Trophoblast cell (in vitro differentiated cells and primary cell): ENCODE data around the gene TXNDC5.

Source experiments
- DNase-seq, 2 donors: peaks; one replicate each; pipeline ENCODE4 v3.0.0-alpha.2; 2016
- H2AFZ ChIP-seq: 2 replicates; pipeline ENCODE4 v1.6.1; 2013; ENCODE audit warnings: low read length, moderate library complexity, mild to moderate bottlenecking; ENCODE audit not compliant: insufficient read depth, poor library complexity
- H2AK5ac ChIP-seq: 2 replicates; pipeline ENCODE4 v1.6.1; 2013; ENCODE audit warnings: mild to moderate bottlenecking, low read length
- H2BK120ac ChIP-seq: 2 replicates; pipeline ENCODE4 v1.6.1; 2013; ENCODE audit warnings: low read length, mild to moderate bottlenecking, moderate library complexity; ENCODE audit not compliant: insufficient read depth, poor library complexity
- H2BK12ac ChIP-seq: 2 replicates; pipeline ENCODE4 v1.6.1; 2013; ENCODE audit warnings: mild to moderate bottlenecking, low read length, moderate library complexity
- H2BK5ac ChIP-seq: 2 replicates; pipeline ENCODE4 v1.6.1; 2013; ENCODE audit warnings: low read length, low read depth, moderate library complexity, mild to moderate bottlenecking; ENCODE audit not compliant: poor library complexity
- H3K14ac ChIP-seq: 2 replicates; pipeline ENCODE4 v1.6.1; 2013; ENCODE audit warnings: mild to moderate bottlenecking, low read length
- H3K18ac ChIP-seq: 2 replicates; pipeline ENCODE4 v1.6.1; 2013; ENCODE audit warnings: mild to moderate bottlenecking, low read length
- H3K23ac ChIP-seq: 2 replicates; pipeline ENCODE4 v1.6.1; 2013; ENCODE audit warnings: low read length
- H3K27ac ChIP-seq: 2 replicates; pipeline ENCODE4 v1.5.1; 2013; ENCODE audit warnings: low read depth, mild to moderate bottlenecking, inconsistent platforms, low read length, moderate library complexity
- H3K27me3 ChIP-seq: 2 replicates; pipeline ENCODE4 v1.6.1; 2013; ENCODE audit warnings: inconsistent platforms, mild to moderate bottlenecking, low read length, moderate library complexity; ENCODE audit not compliant: insufficient read depth
- H3K36me3 ChIP-seq, 2 experiments: 1 replicate in 1 of 2; 2 replicates in 1 of 2; pipeline ENCODE4 v1.6.1; 2013; ENCODE audit warnings: low read length in 2 of 2, mild to moderate bottlenecking in 2 of 2, moderate library complexity in 1 of 2; ENCODE audit not compliant: insufficient read depth in 2 of 2, control insufficient read depth in 1 of 2
- H3K4ac ChIP-seq: 2 replicates; pipeline ENCODE4 v1.6.1; 2013; ENCODE audit warnings: low read depth, mild to moderate bottlenecking, low read length, moderate library complexity
- H3K4me1 ChIP-seq, 2 experiments: 1 replicate in 1 of 2; 2 replicates in 1 of 2; pipeline ENCODE4 v1.6.1; 2013; ENCODE audit warnings: low read length in 2 of 2, mild to moderate bottlenecking in 2 of 2, moderate library complexity in 1 of 2; ENCODE audit not compliant: insufficient read depth in 2 of 2, control insufficient read depth in 1 of 2
- H3K4me2 ChIP-seq: 2 replicates; pipeline ENCODE4 v1.6.1; 2013; ENCODE audit warnings: inconsistent platforms, mild to moderate bottlenecking, low read length, moderate library complexity
- H3K4me3 ChIP-seq: 2 replicates; pipeline ENCODE4 v1.5.1; 2013; ENCODE audit warnings: mild to moderate bottlenecking, low read depth, low read length, inconsistent platforms
- H3K79me1 ChIP-seq: one replicate; pipeline ENCODE4 v1.6.1; 2013; ENCODE audit warnings: low read length
- H3K79me2 ChIP-seq: 2 replicates; pipeline ENCODE4 v1.6.1; 2013; ENCODE audit warnings: low read length, mild to moderate bottlenecking; ENCODE audit not compliant: control insufficient read depth, insufficient read depth, poor library complexity
- H3K9ac ChIP-seq: 2 replicates; pipeline ENCODE4 v1.6.1; 2013; ENCODE audit warnings: mild to moderate bottlenecking, low read length
- H3K9me3 ChIP-seq: 2 replicates; pipeline ENCODE4 v1.6.1; 2013; ENCODE audit warnings: low read depth, mild to moderate bottlenecking, control low read depth, inconsistent platforms, low read length; ENCODE audit not compliant: insufficient read depth
- H4K12ac ChIP-seq: 2 replicates; pipeline ENCODE4 v1.6.1; 2013; ENCODE audit warnings: low read depth, mild to moderate bottlenecking, low read length, moderate library complexity
- H4K8ac ChIP-seq: 2 replicates; pipeline ENCODE4 v1.6.1; 2013; ENCODE audit warnings: low read depth, mild to moderate bottlenecking, low read length, moderate library complexity
- H4K91ac ChIP-seq: one replicate; pipeline ENCODE4 v1.6.1; 2013; ENCODE audit warnings: low read depth, mild to moderate bottlenecking, low read length, moderate library complexity
- WGBS: extraction: QIAGEN DNeasy Blood & Tissue Kit; methylation state at CpG from one replicate; pipeline ENCODE4 v1.1.7; 2013; ENCODE audit warnings: missing lambda C conversion rate; ENCODE audit not compliant: insufficient read length, insufficient coverage; ENCODE audit errors: extremely low coverage; 5-methylcytosine and 5-hydroxymethylcytosine counted together

TXNDC5 gene

DNA sequence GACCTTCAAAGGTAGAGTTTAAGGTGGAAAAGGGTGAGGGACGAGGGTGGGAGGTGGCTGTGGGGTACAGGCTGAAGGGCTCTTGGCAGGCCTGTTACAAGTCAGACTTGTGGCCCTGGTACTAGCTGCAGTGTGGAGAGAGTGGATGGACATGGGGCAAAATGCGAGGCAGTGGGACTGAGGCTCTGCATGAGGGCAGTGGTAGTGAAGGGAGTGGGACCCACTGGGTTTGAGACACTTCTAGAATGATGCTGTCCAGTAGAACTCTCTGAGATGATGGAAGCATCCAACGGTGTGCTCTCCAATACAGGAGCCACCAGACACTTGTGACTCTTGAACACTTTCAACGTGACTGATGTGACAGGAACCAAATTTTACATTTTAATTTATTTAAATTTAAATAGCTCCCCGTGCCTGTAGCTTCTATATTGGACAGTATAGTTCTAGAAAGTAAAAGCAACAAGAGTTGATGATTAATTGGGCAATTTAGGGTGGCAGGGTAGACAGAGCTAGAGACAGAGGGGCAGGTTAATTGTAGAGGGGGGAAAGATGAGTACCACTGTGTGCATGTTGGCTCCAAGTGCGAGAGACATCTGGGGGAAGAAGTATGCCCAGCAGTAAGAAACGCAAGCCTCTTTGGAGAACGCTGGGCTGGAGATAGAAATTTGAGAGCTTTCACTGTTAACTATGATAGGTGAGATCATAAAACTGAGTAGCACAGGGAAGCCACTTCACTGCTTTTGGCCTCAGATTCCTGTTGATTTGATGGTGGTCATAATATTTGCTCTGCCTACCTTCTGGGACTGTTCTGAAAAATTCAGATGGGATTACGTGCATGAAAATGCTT, 77.5 kb downstream of the TXNDC5 start:
- Histone ChIP-seq H3K4ac (no peak overlapping the region), H2BK12ac (no peak overlapping the region), H2BK5ac (no peak overlapping the region), H4K8ac (no peak overlapping the region), H4K91ac (no peak overlapping the region), H3K79me1 (no peaks in the 10 kb centered on the region), H3K4me1 (no peaks in the 10 kb centered on the region), H3K36me3 (no peaks in the 10 kb centered on the region), H3K27me3 (no peaks in the 10 kb centered on the region), H3K79me2 (no peaks in the 10 kb centered on the region), H3K27ac (no peak overlapping the region), H2AFZ (no peak overlapping the region), H3K9me3 (no peaks in the 10 kb centered on the region), H3K23ac (no peak overlapping the region), H3K4me2 (no peak overlapping the region), H4K12ac (no peak overlapping the region), H3K4me3 (no peak overlapping the region), H3K9ac (no peak overlapping the region), H3K18ac (no peak overlapping the region), H2BK120ac (no peak overlapping the region), H3K14ac (no peak overlapping the region), H2AK5ac (no peak overlapping the region)
- DNase-seq = peak in 1 of 2 donors; percentile 5
- no CpG with 5 or more reads among the region's 9 CpGs for WGBS
